B cell (primary cell): ENCODE results near the gene MPPED2. TPM values are rescaled to one million over a fixed set of nuclear protein-coding genes. Genes with fewer than 3 reads are reported as not detected.

ENCODE experiments used
- ATAC-seq: fragments of 200-7000 bp; cut with Tn5 transposase; one replicate; pipeline ENCODE4 v1.10.0; 2021; ENCODE audit warnings: low read depth, mild to moderate bottlenecking, moderate number of reproducible peaks, moderate library complexity
- CTCF ChIA-PET: fragments of 350-600 bp; sonication (Branson Sonifier 250); formaldehyde crosslinking; loops from one replicate; lab custom pipeline; 2021; ENCODE audit warnings: antibody characterized with exemption, inconsistent platforms; lab: Charles Lee
- POLR2A ChIA-PET: fragments of 350-600 bp; sonication (Branson Sonifier 250); formaldehyde crosslinking; loops from one replicate; lab custom pipeline; 2021; ENCODE audit warnings: antibody characterized with exemption; lab: Charles Lee
- DNase-seq: peaks from one replicate; pipeline ENCODE4 v3.0.0; 2013
- H2AFZ ChIP-seq: 2 replicates; pipeline ENCODE4 v1.6.1; 2012; ENCODE audit warnings: mild to moderate bottlenecking, low read depth, low read length; ENCODE audit not compliant: insufficient read depth, poor library complexity, severe bottlenecking
- H3K27ac ChIP-seq, 2 donors: 1 replicate in 1 of 2; 2 replicates in 1 of 2; pipeline ENCODE4 v1.5.1; 2012 to 2013; ENCODE audit warnings: low read length in 2 of 2, mild to moderate bottlenecking in 2 of 2, moderate library complexity in 1 of 2
- H3K27me3 ChIP-seq, 4 experiments: fragments of 200-600 bp in 1 of 4; sonication (generic) in 1 of 4; replicated peaks in 1 of 4; 1 replicate in 2 of 4; 2 replicates in 2 of 4; pipeline versions ENCODE4 v1.6.1 to v1.7.0; 2013 to 2016; ENCODE audit warnings: low read length in 3 of 4, mild to moderate bottlenecking in 2 of 4, mixed read lengths in 1 of 4, moderate library complexity in 1 of 4; ENCODE audit not compliant: insufficient read depth in 4 of 4, control insufficient read depth in 3 of 4; ENCODE audit errors: control extremely low read depth in 1 of 4
- H3K36me3 ChIP-seq, 2 experiments: replicated peaks in 1 of 2; 1 replicate in 1 of 2; 2 replicates in 1 of 2; pipeline versions ENCODE4 v1.6.1 to v1.7.1; 2013; ENCODE audit warnings: low read length in 1 of 2; ENCODE audit not compliant: insufficient read depth in 2 of 2, control insufficient read depth in 1 of 2; ENCODE audit errors: control extremely low read depth in 1 of 2, extremely low read depth in 1 of 2
- H3K4me1 ChIP-seq, 2 donors: fragments of 200-600 bp in 1 of 2; sonication (generic) in 1 of 2; 1 replicate in 1 of 2; 2 replicates in 1 of 2; pipeline versions ENCODE4 v1.5.1 to v1.6.1; 2013 to 2017; ENCODE audit warnings: low read length in 2 of 2; ENCODE audit not compliant: control insufficient read depth in 2 of 2, insufficient read depth in 2 of 2
- H3K4me2 ChIP-seq: replicated peaks from 2 replicates; pipeline ENCODE3; 2012; ENCODE audit warnings: mild to moderate bottlenecking, low read depth, low read length; ENCODE audit not compliant: poor library complexity, severe bottlenecking
- H3K4me3 ChIP-seq, 5 experiments: fragments of 200-600 bp in 1 of 5; sonication (generic) in 1 of 5; 1 replicate in 3 of 5; 2 replicates in 2 of 5; pipeline versions ENCODE4 v1.5.1 to v1.7.0; 2011 to 2016; ENCODE audit warnings: low read length in 4 of 5, mild to moderate bottlenecking in 4 of 5, low read depth in 2 of 5, control low read depth in 1 of 5, moderate library complexity in 1 of 5; ENCODE audit not compliant: insufficient read depth in 1 of 5; ENCODE audit errors: control extremely low read depth in 1 of 5, extremely low read depth in 1 of 5
- H3K79me2 ChIP-seq: fragments of 200-600 bp; sonication (generic); one replicate; pipeline ENCODE4 v1.6.0; 2016; ENCODE audit warnings: low read length; ENCODE audit not compliant: control insufficient read depth, insufficient read depth
- H3K9ac ChIP-seq: fragments of 200-600 bp; sonication (generic); 2 replicates; pipeline ENCODE4 v1.6.1; 2017; ENCODE audit warnings: mild to moderate bottlenecking, low read length, moderate library complexity
- H3K9me3 ChIP-seq, 3 donors: one replicate each; pipeline versions ENCODE4 v1.6.1 to v1.7.1; 2013; ENCODE audit warnings: low read length in 2 of 3; ENCODE audit not compliant: control insufficient read depth in 2 of 3, insufficient read depth in 1 of 3; ENCODE audit errors: control extremely low read depth in 1 of 3
- H4K20me1 ChIP-seq: 2 replicates; pipeline ENCODE4 v1.6.0; 2012; ENCODE audit warnings: mild to moderate bottlenecking, low read length; ENCODE audit not compliant: insufficient read depth, control insufficient read depth, poor library complexity, severe bottlenecking
- H3K27ac Mint-ChIP-seq: one replicate; pipeline ENCODE4 v1.8.0; 2021; ENCODE audit warnings: mixed read lengths
- H3K27me3 Mint-ChIP-seq: one replicate; pipeline ENCODE4 v1.8.0; 2021; ENCODE audit warnings: mixed read lengths
- H3K4me1 Mint-ChIP-seq: one replicate; pipeline ENCODE4 v1.8.0; 2021; ENCODE audit warnings: mixed read lengths
- H3K4me3 Mint-ChIP-seq: one replicate; pipeline ENCODE4 v1.8.0; 2021; ENCODE audit warnings: mixed read lengths
- H3K9me3 Mint-ChIP-seq: one replicate; pipeline ENCODE4 v1.8.0; 2022; ENCODE audit warnings: mixed read lengths; ENCODE audit not compliant: insufficient read depth
- CTCF ChIP-seq: fragments of 200-600 bp; IDR thresholded peaks from one replicate; pipeline ENCODE4 v1.8.0; 2022; ENCODE audit warnings: antibody characterized with exemption, mild to moderate bottlenecking
- EZH2 ChIP-seq: IDR thresholded peaks from 2 replicates; pipeline ENCODE4 v1.6.1; 2012; ENCODE audit warnings: borderline replicate concordance, low read depth, mild to moderate bottlenecking, moderate library complexity, low read length; ENCODE audit not compliant: insufficient read depth, poor library complexity, severe bottlenecking
- WGBS: methylation state at CpG from one replicate; pipeline ENCODE4 v1.1.5; 2013; ENCODE audit warnings: missing lambda C conversion rate; ENCODE audit not compliant: insufficient coverage; 5-methylcytosine and 5-hydroxymethylcytosine counted together
- intact Hi-C: fragments of 100-400 bp; cut with micrococcal nuclease; formaldehyde crosslinking; loops from one replicate; pipeline ENCODE4 v1.10.0; 2022
- polyA plus RNA-seq: library from polyadenylated mRNA; depleted of rRNA; stranded (reverse); fragments of >200 nt; gene quantifications from 2 replicates; pipeline ENCODE4 v1.2.3, GENCODE V29; 2012
- total RNA-seq, 2 donors: library from RNA; stranded (reverse); fragments of 120-200 nt in 1 of 2; gene quantifications; 1 replicate in 1 of 2; 2 replicates in 1 of 2; pipeline versions ENCODE4 v1.2.3 to v1.2.4, GENCODE V29; 2013 to 2022

The MPPED2 gene
- total and polyA plus RNA-seq, 2 donors (not counting 1 experiment from before 2014, with no cell fraction given): 0.70 to 1.1 TPM

GRCh38 chr11:30585892-30586250 is 282 bp downstream of the MPPED2 start:
- H3K27me3 Mint-ChIP-seq: peaks cover 45% of the 10 kb centered on the region
- Histone ChIP-seq H2AFZ (peak overlapping the region; percentile 80), H3K9me3 (peaks cover 0 to 10% (median 0%) of the 10 kb centered on the region in 3 donors), H3K27ac (no peak overlapping the region), H3K27me3 (peaks cover 0 to 24% (median 15%) of the 10 kb centered on the region in 4 experiments), H3K4me2 (peak overlapping the region; percentile 76), H3K4me1 (peaks cover 12% of the 10 kb centered on the region in 2 donors), H3K79me2 (no peaks in the 10 kb centered on the region), H4K20me1 (no peaks in the 10 kb centered on the region), H3K9ac (peak overlapping the region; percentile 58), H3K36me3 (no peaks in the 10 kb centered on the region), H3K4me3 (peak overlapping the region in 4 of 5 experiments; percentile 36 to 61 (median 54))
- WGBS: 2% methylated on average over 41 of the region's 42 CpGs
- intact Hi-C loops: no loop called here
- peak overlapping the region; percentile 82 for H3K4me3 Mint-ChIP-seq
- peaks cover 10% of the 10 kb centered on the region for H3K4me1 Mint-ChIP-seq
- no peak for TF ChIP-seq CTCF
- no peak for TF ChIP-seq EZH2
- H3K27ac Mint-ChIP-seq: no peak overlapping the region
- CTCF ChIA-PET: no interaction called here
- DNase-seq (peak; percentile 7), ATAC-seq (no peak)
- POLR2A ChIA-PET: no interaction called here
- no peaks in the 10 kb centered on the region for H3K9me3 Mint-ChIP-seq

- WGBS: 1% methylated on average over 59 of the region's 74 CpGs
- ATAC-seq (peak; percentile 53), DNase-seq (peak; percentile 18)
- no peaks in the 10 kb centered on the region for H3K79me2 ChIP-seq
- intact Hi-C loops: no loop called here
- no peaks in the 10 kb centered on the region for H3K36me3 ChIP-seq
- no peak for TF ChIP-seq CTCF
- TF ChIP-seq EZH2: no peak
- peak overlapping the region in 1 of 2 donors; percentile 14 for H3K27ac ChIP-seq
- peaks cover 45% of the 10 kb centered on the region for H3K27me3 Mint-ChIP-seq
- peak overlapping the region; percentile 58 for H3K9ac ChIP-seq
- no peaks in the 10 kb centered on the region for H3K9me3 Mint-ChIP-seq
- peak overlapping the region; percentile 76 for H3K4me2 ChIP-seq
- H2AFZ ChIP-seq: peak overlapping the region; percentile 80
- no peak overlapping the region for H3K27ac Mint-ChIP-seq
- CTCF ChIA-PET: no interaction called here
- peaks cover 10% of the 10 kb centered on the region for H3K4me1 Mint-ChIP-seq
- peaks cover 0 to 24% (median 14%) of the 10 kb centered on the region in 4 experiments for H3K27me3 ChIP-seq
- peak overlapping the region; percentile 82 for H3K4me3 Mint-ChIP-seq
- H4K20me1 ChIP-seq: no peaks in the 10 kb centered on the region
- peak overlapping the region in 4 of 5 experiments; percentile 36 to 61 (median 54) for H3K4me3 ChIP-seq
- peaks cover 12% of the 10 kb centered on the region in 2 donors for H3K4me1 ChIP-seq
- peaks cover 0 to 10% (median 0%) of the 10 kb centered on the region in 3 donors for H3K9me3 ChIP-seq
- POLR2A ChIA-PET: no interaction called here
Measured at GRCh38 chr11:30585125-30585891, 845 bp downstream of the MPPED2 start.
